GM21717 (cell line): ENCODE measurements around the gene KLHL1.

ENCODE experiments used
- ATAC-seq: cut with Tn5 transposase; IDR thresholded peaks from one replicate; pipeline ENCODE4 v1.9.1; 2021; ENCODE audit warnings: mild to moderate bottlenecking, moderate library complexity; ENCODE audit not compliant: unreplicated experiment

Gene KLHL1

GRCh38 chr13:69882451-69882850 lies 225.8 kb downstream of the KLHL1 start:
- ATAC-seq, result no peak

GRCh38 chr13:69879936-69880335 lies 228.3 kb downstream of the KLHL1 start:
- ATAC-seq, result no peak

- no peak for ATAC-seq
Observed at GRCh38 chr13:69872321-69873047, 235.8 kb downstream of the KLHL1 start.

GRCh38 chr13:69866555-69866954 lies 241.7 kb downstream of the KLHL1 start:
- ATAC-seq, result no peak

GRCh38 chr13:69857183-69857821 lies 250.9 kb downstream of the KLHL1 start:
- ATAC-seq, result peak; percentile 87

GRCh38 chr13:69856331-69856730 lies 251.9 kb downstream of the KLHL1 start:
- no peak for ATAC-seq

GRCh38 chr13:69828527-69828926 lies 279.7 kb downstream of the KLHL1 start:
- no peak for ATAC-seq

GRCh38 chr13:69820180-69820579 lies 288.1 kb downstream of the KLHL1 start:
- no peak for ATAC-seq

- ATAC-seq, result no peak
Observed at GRCh38 chr13:69817333-69817869, 290.9 kb downstream of the KLHL1 start.

- ATAC-seq, result no peak
Observed at GRCh38 chr13:69809152-69809551, 299.1 kb downstream of the KLHL1 start.

- ATAC-seq, result no peak
Observed at GRCh38 chr13:69796256-69796655, 312.0 kb downstream of the KLHL1 start.

GRCh38 chr13:69793783-69794453 lies 314.3 kb downstream of the KLHL1 start:
- no peak for ATAC-seq

GRCh38 chr13:69776937-69777336 lies 331.3 kb downstream of the KLHL1 start:
- no peak for ATAC-seq

GRCh38 chr13:69769608-69770007 lies 338.6 kb downstream of the KLHL1 start:
- ATAC-seq, result no peak

GRCh38 chr13:69761581-69761980 lies 346.7 kb downstream of the KLHL1 start:
- no peak for ATAC-seq

GRCh38 chr13:69755101-69755500 lies 353.2 kb downstream of the KLHL1 start:
- ATAC-seq, result no peak

GRCh38 chr13:69751259-69751658 lies 357.0 kb downstream of the KLHL1 start:
- ATAC-seq, result no peak

- no peak for ATAC-seq
Observed at GRCh38 chr13:69737129-69737935, 370.9 kb downstream of the KLHL1 start.

- ATAC-seq, result no peak
Observed at GRCh38 chr13:69721631-69722030, 386.6 kb downstream of the KLHL1 start.

- ATAC-seq, result no peak
Observed at GRCh38 chr13:69720278-69720983, 387.8 kb downstream of the KLHL1 start.
